Measurements from ENCODE around the gene ACTL7A. TPM values are rescaled to one million over a fixed set of nuclear protein-coding genes. Genes with fewer than 3 reads are reported as not detected.

The ACTL7A gene
- total RNA-seq, 1 donor from 2014 or later = not detected

DNA sequence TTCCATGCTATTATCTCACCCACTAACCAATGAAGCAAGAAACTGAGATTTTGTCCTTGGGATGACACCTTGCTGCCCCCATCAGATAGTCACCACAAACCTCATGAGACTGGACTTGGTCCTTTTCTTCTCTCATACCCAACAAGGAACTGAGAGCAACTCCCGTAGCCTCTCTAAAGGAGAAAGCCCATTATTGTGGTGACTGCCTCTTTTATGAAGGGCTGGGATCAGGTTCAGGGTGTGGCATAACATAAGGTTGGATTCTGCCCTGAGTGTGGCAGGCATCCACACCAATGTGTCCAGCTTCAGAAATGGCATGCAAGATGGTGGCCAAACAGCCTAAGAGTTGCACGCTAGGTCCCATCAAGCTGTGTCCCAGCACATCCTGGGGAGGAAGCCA, 1.3 kb upstream of the ACTL7A start:
- TF ChIP-seq, protein P1, sequence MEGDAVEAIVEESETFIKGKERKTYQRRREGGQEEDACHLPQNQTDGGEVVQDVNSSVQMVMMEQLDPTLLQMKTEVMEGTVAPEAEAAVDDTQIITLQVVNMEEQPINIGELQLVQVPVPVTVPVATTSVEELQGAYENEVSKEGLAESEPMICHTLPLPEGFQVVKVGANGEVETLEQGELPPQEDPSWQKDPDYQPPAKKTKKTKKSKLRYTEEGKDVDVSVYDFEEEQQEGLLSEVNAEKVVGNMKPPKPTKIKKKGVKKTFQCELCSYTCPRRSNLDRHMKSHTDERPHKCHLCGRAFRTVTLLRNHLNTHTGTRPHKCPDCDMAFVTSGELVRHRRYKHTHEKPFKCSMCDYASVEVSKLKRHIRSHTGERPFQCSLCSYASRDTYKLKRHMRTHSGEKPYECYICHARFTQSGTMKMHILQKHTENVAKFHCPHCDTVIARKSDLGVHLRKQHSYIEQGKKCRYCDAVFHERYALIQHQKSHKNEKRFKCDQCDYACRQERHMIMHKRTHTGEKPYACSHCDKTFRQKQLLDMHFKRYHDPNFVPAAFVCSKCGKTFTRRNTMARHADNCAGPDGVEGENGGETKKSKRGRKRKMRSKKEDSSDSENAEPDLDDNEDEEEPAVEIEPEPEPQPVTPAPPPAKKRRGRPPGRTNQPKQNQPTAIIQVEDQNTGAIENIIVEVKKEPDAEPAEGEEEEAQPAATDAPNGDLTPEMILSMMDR (IDR thresholded peaks at IDR 0.05) = no peak
- DNase-seq (no peak), ATAC-seq (ENCODE audit: low read depth) (no peak)
- Mint-ChIP-seq H3K27ac (no peak overlapping the region), H3K4me3 (no peak overlapping the region), H3K4me1 (no peaks in the 10 kb centered on the region), H3K27me3 (no peaks in the 10 kb centered on the region), H3K9me3 (no peaks in the 10 kb centered on the region), H3K36me3 (ENCODE audit: low read depth) (no peaks in the 10 kb centered on the region)
- ChIA-PET CTCF (no interaction called here), POLR2A (no interaction called here)
- intact Hi-C loops (cut with micrococcal nuclease) = no loop called here

DNA sequence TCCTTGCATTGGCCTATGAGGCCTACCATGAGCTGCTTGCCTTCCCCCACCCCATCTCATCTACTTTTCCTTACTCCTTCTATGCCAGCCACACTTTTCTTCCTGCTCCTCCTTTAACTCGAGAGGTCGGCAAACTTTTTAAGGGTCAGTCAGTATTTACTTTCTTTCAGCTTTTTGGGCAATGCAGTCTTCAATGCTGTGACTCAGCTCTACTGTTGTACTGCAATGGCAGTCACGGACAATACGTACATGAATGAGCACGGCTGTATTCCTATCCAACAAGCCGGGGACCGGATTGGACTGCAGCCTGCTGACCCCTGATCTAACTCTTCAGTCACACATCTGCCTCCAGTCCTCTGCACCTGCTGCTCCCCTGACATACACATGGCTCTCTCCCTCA, 602 bp upstream of the ACTL7A start:
- ChIA-PET POLR2A (no interaction called here), CTCF (no interaction called here)
- Mint-ChIP-seq H3K4me1 (no peaks in the 10 kb centered on the region), H3K4me3 (no peak overlapping the region), H3K27me3 (no peaks in the 10 kb centered on the region), H3K27ac (no peak overlapping the region), H3K9me3 (no peaks in the 10 kb centered on the region), H3K36me3 (ENCODE audit: low read depth) (peaks cover 2% of the 10 kb centered on the region)
- no peak for ATAC-seq (ENCODE audit: low read depth)
- intact Hi-C loops (cut with micrococcal nuclease) = no loop called here
- DNase-seq = no peak
- TF ChIP-seq, protein P1 (IDR thresholded peaks at IDR 0.05) = no peak

DNA sequence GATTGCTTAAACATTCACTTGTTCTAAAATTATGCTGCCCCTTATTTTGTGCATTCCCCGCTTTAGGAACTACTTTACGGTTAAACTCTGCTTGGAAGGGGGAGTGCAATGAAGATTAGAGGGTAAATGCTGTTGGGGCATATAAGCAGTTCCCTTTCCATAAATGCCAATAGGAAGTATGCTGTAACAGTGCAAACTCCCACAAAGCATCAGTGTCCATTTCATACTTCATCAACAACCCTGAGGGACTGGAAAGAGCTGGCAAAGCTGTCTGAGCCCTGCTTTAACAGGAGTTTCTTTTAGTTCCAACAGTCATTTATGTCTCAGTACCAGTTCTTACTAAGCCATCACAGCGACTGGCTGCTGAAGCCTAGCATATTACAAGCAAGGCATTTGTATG, 1.8 kb downstream of the ACTL7A start:
- CTCF ChIA-PET = interaction anchor here (0.5 kb wide), 1 partner anchor 699 kb away, joined by 3 read pairs; no protein-coding TSS in a partner anchor
- DNase-seq (no peak), ATAC-seq (ENCODE audit: low read depth) (no peak)
- POLR2A ChIA-PET = no interaction called here
- no peaks in the 10 kb centered on the region for H3K27me3 Mint-ChIP-seq
- no peaks in the 10 kb centered on the region for H3K9me3 Mint-ChIP-seq
- no peak overlapping the region for H3K4me3 Mint-ChIP-seq
- intact Hi-C loops (cut with micrococcal nuclease) = no loop called here
- H3K4me1 Mint-ChIP-seq = no peaks in the 10 kb centered on the region
- H3K36me3 Mint-ChIP-seq (ENCODE audit: low read depth) = peaks cover 19% of the 10 kb centered on the region
- H3K27ac Mint-ChIP-seq = no peak overlapping the region
- TF ChIP-seq, protein P1 (IDR thresholded peaks at IDR 0.05) = no peak

DNA sequence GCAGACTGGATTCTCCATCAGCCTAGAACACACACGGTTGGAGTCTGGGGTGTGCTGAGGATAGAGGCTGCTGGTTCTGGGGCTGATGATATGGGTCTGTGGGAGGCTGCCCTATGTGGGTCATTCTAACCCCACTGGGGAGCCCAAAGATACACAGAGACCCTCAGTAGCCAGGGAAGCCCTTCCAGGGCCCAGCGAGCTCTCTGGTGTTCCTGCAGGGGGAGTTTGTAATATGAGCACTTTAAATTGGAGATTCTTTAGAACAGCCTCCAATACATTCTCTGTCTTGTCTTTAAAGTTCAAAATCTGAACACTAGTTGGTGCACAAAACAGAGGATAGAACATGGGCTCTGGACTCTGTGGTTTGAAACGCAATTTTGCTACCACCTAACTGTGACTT, 2.4 kb downstream of the ACTL7A start:
- POLR2A ChIA-PET = no interaction called here
- intact Hi-C loops (cut with micrococcal nuclease) = no loop called here

DNA sequence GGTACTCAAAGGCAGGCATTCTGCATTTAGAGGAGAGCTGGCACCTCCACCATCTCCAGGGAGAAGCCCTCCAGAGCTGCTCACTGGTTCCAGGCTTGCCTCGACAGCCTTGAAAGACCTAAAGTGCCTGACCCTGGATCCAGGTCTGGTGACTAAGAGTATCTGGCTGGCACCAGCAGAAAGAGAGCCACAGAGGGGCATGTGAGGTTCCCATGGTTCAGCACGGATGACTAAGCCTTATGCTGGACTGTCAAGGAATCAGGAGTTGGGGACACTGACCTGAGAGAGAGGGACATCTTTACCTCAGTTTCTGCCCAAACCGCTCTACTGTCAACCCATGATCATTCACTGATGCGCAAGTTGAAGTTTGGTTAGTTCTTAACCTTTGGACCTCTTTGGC, 3.0 kb downstream of the ACTL7A start:
- ChIA-PET POLR2A (no interaction called here), CTCF (no interaction called here)
- no peak for DNase-seq
- Mint-ChIP-seq H3K4me3 (no peak overlapping the region), H3K27me3 (no peaks in the 10 kb centered on the region), H3K27ac (no peak overlapping the region), H3K4me1 (no peaks in the 10 kb centered on the region), H3K36me3 (ENCODE audit: low read depth) (peaks cover 26% of the 10 kb centered on the region), H3K9me3 (no peaks in the 10 kb centered on the region)
- TF ChIP-seq, protein P1 (IDR thresholded peaks at IDR 0.05) = no peak
- intact Hi-C loops (cut with micrococcal nuclease) = no loop called here
- no peak for ATAC-seq (ENCODE audit: low read depth)

More for the DNA sequence above, 2.4 kb downstream of the ACTL7A start:
- peaks cover 25% of the 10 kb centered on the region for H3K36me3 Mint-ChIP-seq (ENCODE audit: low read depth)
- H3K4me1 Mint-ChIP-seq = no peaks in the 10 kb centered on the region
- no peak for DNase-seq
- H3K9me3 Mint-ChIP-seq = no peaks in the 10 kb centered on the region
- H3K27me3 Mint-ChIP-seq = no peaks in the 10 kb centered on the region
- no peak overlapping the region for H3K4me3 Mint-ChIP-seq
- no peak overlapping the region for H3K27ac Mint-ChIP-seq
- CTCF ChIA-PET = interaction anchor here (0.5 kb wide), 1 partner anchor 700 kb away, joined by 3 read pairs; no protein-coding TSS in a partner anchor
- no peak for ATAC-seq (ENCODE audit: low read depth)
- TF ChIP-seq, protein P1 (IDR thresholded peaks at IDR 0.05) = no peak

Data from activated B cell treated with CpG ODN at 0.5 μM for 24 hours (primary cell).